COLO668 (cell line): ENCODE results near the gene PLEKHG3.

Experiments
- DNase-seq: peaks from one replicate; lab custom pipeline; 2025; ENCODE audit not compliant: unreplicated experiment; lab: John Stamatoyannopoulos, UW

The PLEKHG3 gene

DNA sequence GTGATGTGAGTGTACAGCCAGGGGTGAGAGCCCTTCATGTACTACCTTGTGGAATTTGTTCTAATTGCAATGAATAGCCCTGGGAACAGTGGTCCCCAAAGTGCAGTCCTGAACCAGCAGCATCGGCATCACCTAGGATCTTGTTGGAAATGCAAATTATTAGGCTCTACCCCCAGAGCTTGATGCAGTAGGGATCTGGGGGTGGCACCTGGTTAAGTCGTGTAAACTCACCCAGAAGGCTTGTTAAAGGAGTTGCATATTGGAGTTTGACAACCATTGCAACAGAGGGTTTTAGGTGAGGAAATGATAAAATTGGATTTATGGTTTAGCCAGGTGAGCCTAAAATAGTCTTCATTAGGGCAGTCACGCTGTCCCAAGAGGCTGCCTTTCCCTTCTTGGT, 73.2 kb downstream of the PLEKHG3 start:
- DNase-seq, result no peak

DNA sequence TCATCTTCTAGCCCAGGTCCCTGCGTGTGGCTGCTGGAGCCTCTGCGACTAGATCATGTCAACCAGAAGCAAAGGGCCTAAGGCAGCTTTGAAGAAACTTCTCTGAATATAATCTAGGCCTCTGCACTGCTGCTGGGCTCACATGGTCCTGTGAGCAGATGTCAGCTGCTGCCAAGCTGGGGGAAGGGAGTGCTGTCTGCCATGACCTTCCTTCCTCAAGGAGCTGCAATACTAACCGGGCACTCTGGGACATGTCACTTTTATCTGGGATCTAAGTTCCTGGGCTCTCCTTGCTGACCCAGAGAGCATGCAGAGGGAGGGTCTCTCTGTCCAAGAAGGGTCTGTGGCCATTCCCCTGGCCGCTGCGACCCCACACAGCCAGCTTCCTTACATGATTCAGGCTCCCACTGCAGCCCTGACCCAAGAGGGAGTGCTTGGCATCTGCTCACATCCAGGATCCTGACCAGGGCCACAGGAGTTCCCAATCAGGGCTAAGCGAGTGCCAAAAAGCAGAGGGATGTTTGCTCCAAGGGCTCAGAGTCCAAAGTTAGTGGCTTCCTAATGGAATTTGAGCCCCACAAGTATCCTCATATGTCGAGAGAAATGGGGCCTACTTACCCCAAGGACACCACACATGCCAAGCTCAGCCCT, 74.0 kb downstream of the PLEKHG3 start:
- no peak for DNase-seq

DNA sequence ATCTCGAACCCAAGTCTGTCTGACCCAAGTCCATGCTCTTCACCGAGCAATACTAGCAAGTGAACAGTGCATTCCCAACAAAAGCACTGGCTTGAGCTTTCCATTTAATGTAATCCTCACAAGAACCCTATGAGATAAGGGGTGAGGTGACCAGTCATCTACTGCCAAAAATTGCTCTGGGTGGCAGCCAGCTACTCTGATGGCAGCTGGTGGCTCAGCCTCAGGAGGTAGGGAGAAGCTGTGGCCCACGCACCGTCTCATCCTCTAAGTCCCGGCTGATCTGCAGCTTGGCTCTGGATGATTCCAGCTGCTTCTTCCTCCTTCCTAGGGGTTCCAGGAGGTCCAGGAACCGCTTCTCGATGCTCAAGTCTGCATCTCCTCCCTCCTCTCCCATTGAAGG, 75.2 kb downstream of the PLEKHG3 start:
- no peak for DNase-seq

GRCh38 chr14:64782196-64782595, 78.0 kb downstream of the PLEKHG3 start:
- DNase-seq, result no peak

DNA sequence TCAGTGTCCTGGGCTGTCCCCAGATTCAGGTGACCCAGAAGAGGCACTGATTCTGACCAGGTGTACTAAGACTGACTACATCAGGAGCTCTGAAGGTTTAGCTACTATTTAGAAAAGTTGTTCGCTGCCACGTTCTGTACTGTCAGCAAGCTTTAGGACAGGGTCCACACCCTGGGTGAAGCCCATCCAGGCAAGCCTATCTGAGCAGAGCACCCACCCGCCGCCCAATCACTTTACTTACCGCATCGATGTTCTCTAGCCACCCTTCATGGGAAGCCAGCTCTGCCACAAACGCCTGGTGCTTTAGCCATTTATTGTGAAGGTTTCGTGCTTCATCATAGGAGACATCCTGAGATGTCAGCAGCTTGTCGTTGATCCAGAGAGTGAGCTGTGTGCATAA, 79.8 kb downstream of the PLEKHG3 start:
- DNase-seq, result no peak

- no peak for DNase-seq
These were observed 82.3 kb downstream of the PLEKHG3 start for GRCh38 chr14:64786296-64787149.

GRCh38 chr14:64787619-64788018, 83.4 kb downstream of the PLEKHG3 start:
- no peak for DNase-seq

GRCh38 chr14:64788706-64789105, 84.5 kb downstream of the PLEKHG3 start:
- DNase-seq, result no peak

DNA sequence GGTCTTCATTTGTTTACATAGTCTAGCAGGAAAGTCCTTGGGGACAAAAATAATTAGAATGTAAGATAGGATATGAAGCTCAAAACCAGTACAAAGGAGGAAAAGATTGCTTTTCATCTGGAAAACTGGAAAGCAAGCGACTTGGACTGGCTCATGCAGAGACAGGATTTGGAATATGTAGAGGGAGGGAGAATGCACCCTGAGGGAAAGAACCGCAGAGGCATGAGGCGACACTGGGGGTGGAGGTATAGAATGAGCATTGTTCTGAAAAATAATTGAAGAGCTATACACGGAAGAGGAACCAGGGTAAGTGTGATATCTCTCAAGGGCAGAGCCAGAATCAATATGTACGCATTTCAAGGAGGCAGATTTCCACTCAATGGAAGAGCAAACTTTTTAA, 85.5 kb downstream of the PLEKHG3 start:
- DNase-seq, result no peak

DNA sequence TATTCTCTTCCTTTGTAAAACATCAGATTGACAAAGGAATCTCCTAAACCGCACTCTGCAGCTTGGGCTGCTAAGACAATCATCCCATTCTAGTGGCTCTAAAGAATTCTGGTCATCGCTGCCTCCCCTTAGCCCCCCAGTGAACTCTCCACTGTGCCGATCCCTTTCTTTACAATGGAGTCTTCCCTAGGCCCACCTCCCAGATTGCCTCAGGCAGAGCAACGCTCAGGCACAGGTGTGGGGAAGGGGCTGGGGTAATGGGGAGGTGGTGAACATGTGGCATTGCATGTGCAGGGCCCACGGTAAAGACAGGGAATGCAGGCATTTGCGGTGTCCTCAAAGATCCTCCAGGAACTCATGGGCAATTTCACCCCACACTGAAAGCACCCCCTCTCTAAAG, 86.3 kb downstream of the PLEKHG3 start:
- no peak for DNase-seq

DNA sequence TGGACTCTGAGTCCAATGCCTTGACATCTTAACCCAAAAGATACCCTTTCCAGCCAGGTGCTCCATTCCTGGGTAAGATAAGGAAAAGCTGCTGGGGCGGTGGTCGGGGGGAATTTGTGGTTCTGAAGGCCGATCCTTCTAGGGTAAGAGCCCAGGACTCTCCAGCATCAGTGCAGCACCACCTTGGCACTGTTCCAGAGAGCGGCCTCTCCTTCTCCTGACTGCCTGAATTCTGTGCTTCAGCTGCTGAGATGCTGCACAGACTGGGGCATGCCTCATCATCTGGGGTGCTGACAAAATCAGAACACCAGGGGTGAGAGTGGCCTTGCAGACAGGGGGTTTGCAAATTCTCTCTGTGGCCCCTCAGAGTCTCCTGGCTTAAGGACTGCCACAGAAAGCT, 88.0 kb downstream of the PLEKHG3 start:
- no peak for DNase-seq

GRCh38 chr14:64792871-64793560, 88.8 kb downstream of the PLEKHG3 start:
- DNase-seq, result no peak

- DNase-seq, result no peak
These were observed 91.0 kb downstream of the PLEKHG3 start for GRCh38 chr14:64795211-64795610.

- no peak for DNase-seq
These were observed 91.7 kb downstream of the PLEKHG3 start for GRCh38 chr14:64795921-64796320.

- no peak for DNase-seq
These were observed 92.1 kb downstream of the PLEKHG3 start for GRCh38 chr14:64796369-64796768.

- DNase-seq, result no peak
These were observed 95.3 kb downstream of the PLEKHG3 start for GRCh38 chr14:64799555-64799954.
